Kidney epithelial cell (primary cell): ENCODE measurements around the gene EPB41. TPM values are rescaled to one million over a fixed set of nuclear protein-coding genes. Genes with fewer than 3 reads are reported as not detected.
"Not testable (repeated sequence)": the region's sequence is repeated elsewhere in the genome, so short reads cannot be mapped to it uniquely, and the experiment has no call there.

ENCODE experiments used
- DNase-seq: peaks from one replicate; pipeline ENCODE4 v3.0.0-alpha.2; 2010; ENCODE audit warnings: low read depth
- H3K27me3 ChIP-seq: 2 replicates; pipeline ENCODE4 v1.6.0; 2011; ENCODE audit warnings: low read length; ENCODE audit not compliant: control insufficient read depth, insufficient read depth
- H3K36me3 ChIP-seq: 2 replicates; pipeline ENCODE4 v1.5.1; 2011; ENCODE audit warnings: low read length; ENCODE audit not compliant: control insufficient read depth, insufficient read depth
- H3K4me3 ChIP-seq: 2 replicates; pipeline ENCODE4 v1.5.1; 2011; ENCODE audit warnings: low read depth, mild to moderate bottlenecking, control low read depth, low read length
- CTCF ChIP-seq: IDR thresholded peaks from 2 replicates; pipeline ENCODE4 v1.5.1; 2011; ENCODE audit warnings: mild to moderate bottlenecking, moderate library complexity, low read length, control low read depth, inconsistent platforms; ENCODE audit not compliant: insufficient read depth, poor library complexity, severe bottlenecking
- total RNA-seq: library from RNA; depleted of rRNA; stranded (reverse); fragments of >200 nt; gene quantifications from 2 replicates; pipeline ENCODE4 v1.2.3, GENCODE V29; 2015

Gene EPB41
- total RNA-seq, 1 donor from 2014 or later: 40.7 TPM

- DNase-seq: no peak
- peaks cover 11% of the 10 kb centered on the region for H3K27me3 ChIP-seq
- TF ChIP-seq CTCF: no peak
- no peak overlapping the region for H3K4me3 ChIP-seq
- H3K36me3 ChIP-seq: no peaks in the 10 kb centered on the region
Observed at GRCh38 chr1:29136391-29136915, 222.1 kb downstream of the EPB41 start.

GRCh38 chr1:29142714-29143113 lies 228.3 kb downstream of the EPB41 start:
- no peaks in the 10 kb centered on the region for H3K27me3 ChIP-seq
- DNase-seq: no peak
- TF ChIP-seq CTCF: no peak
- H3K4me3 ChIP-seq: no peak overlapping the region
- H3K36me3 ChIP-seq: peaks cover 2% of the 10 kb centered on the region

GRCh38 chr1:29144178-29144577 lies 229.8 kb downstream of the EPB41 start:
- Histone ChIP-seq H3K4me3 (no peak overlapping the region), H3K27me3 (no peaks in the 10 kb centered on the region), H3K36me3 (peaks cover 2% of the 10 kb centered on the region)
- no peak for DNase-seq
- TF ChIP-seq CTCF: no peak

- Histone ChIP-seq H3K27me3 (no peaks in the 10 kb centered on the region), H3K4me3 (no peak overlapping the region), H3K36me3 (peaks cover 2% of the 10 kb centered on the region)
- no peak for TF ChIP-seq CTCF
- no peak for DNase-seq
Observed at GRCh38 chr1:29145739-29146437, 231.5 kb downstream of the EPB41 start.

- Histone ChIP-seq H3K27me3 (no peaks in the 10 kb centered on the region), H3K36me3 (peaks cover 3% of the 10 kb centered on the region), H3K4me3 (no peak overlapping the region)
- no peak for DNase-seq
- no peak for TF ChIP-seq CTCF
Observed at GRCh38 chr1:29148656-29149491, 234.5 kb downstream of the EPB41 start.

GRCh38 chr1:29150346-29150745 lies 236.0 kb downstream of the EPB41 start:
- H3K4me3 ChIP-seq, H3K27me3 ChIP-seq, DNase-seq, H3K36me3 ChIP-seq: not testable (repeated sequence)
